Stromal cell of bone marrow (primary cell): ENCODE data around the gene ZNF283.
"Not testable (repeated sequence)": the region's sequence is repeated elsewhere in the genome, so short reads cannot be mapped to it uniquely, and the experiment has no call there.

Source experiments
- DNase-seq: peaks from one replicate; pipeline ENCODE4 v3.0.0-alpha.2; 2012; ENCODE audit warnings: low read depth

Gene ZNF283

DNA sequence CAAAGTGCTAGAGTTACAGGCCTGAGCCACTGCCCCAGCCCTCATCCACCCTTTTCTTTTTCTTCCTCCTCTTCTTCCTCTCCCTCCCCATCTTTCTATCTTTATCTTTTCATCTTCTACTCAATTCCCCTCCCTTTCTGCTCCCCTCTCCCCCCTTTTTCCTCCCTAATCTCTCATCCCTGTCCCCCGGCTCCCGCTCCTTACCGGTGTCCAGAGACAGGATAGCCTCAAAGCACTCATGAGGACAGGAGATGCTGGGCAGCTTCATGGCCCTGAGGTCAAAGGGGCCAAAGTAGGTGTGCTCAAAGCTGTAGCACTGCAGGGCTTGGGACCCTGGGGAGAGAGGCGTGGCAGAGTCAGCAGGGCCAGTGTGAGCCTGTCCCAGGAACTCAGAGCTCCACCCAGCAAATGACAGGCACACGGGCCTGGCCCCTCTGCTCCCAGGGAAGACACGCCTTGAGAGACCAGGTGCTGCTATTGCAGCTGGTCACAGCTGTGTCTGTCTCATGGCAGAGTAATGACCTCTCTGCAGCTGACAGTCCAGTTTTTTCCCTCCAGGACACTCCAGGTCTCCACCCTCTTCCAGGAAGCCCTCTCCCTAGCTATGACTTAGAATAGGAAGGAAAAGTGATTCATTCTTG lies 27.5 kb upstream of the ZNF283 start:
- DNase-seq = no peak

DNA sequence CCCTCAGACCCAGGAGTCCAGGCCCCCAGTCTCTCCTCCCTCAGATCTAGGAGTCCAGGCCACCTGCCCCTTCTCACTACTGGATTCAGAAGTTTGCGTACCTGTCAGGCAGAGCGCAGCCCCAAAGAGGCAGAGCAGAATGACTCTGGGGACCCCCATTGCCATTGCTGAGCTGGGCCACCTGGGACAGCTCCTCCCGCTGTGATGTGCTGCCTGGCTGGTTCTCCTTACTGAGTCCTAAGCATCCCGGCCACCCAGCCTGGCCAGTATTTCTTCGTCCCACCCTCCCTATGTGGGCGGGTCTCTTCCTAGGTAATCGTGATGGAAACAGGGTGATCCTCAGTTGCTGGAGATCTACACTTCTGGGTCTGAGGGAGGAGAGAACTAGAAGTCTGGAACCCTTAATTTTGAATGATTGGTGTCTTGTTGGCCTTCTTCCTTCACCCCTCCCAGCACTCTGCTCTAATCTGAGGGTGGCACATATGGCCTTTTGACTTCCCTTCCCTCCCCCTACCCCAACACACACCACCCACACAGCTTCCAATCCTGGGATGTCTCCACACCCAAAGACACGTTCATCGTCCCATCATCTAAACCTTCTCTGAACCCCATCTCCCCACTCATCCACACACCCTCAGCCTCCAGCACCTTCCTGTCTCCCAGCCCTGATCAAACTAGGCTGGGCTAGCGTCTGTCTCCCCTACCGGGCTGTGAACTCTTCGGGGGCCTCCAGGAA lies 24.7 kb upstream of the ZNF283 start, which contains the start of gene LYPD5:
Gene LYPD5 (minus strand): TSS at position 232 of the 736 bp plus-strand sequence. CDS start 67 bp downstream, at position 165.
- DNase-seq = no peak

DNA sequence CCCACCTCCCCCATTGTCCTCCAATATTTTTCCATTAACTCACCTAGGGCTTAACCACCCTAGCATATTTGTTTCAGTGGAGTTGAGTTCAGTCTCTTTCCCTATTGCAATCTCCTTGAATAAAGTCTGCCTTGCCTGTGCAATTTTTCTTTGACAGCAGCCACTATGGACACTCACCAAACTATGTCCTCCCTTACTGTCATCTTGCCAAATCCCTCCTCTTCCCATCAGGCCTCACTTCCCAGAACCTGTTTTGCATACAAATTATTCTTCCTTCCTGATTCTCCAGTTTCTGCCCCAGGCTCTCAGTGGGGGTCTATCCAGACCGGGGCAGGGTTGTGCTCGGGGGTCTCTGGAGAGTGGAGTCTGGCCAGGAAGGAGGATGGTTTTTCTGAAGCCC lies 22.7 kb upstream of the ZNF283 start:
- DNase-seq = no peak

DNA sequence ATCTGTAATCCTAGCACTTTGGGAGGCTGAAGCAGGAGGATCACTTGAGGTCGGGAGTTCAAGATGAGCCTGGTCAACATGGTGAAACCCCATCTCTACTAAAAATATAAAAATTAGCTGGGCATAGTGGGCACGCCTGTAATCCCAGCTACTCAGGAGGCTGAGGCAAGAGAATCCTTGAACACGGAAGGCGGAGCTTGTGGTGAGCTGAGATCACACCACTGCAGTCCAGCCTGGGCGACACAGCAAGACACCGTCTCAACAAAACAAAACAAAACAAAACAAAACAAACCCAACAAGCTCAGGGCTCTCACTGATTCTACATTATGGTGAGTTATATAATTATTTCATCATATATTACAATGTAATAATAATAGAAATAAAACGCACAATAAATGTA lies 20.7 kb upstream of the ZNF283 start:
- DNase-seq = not testable (repeated sequence)

DNA sequence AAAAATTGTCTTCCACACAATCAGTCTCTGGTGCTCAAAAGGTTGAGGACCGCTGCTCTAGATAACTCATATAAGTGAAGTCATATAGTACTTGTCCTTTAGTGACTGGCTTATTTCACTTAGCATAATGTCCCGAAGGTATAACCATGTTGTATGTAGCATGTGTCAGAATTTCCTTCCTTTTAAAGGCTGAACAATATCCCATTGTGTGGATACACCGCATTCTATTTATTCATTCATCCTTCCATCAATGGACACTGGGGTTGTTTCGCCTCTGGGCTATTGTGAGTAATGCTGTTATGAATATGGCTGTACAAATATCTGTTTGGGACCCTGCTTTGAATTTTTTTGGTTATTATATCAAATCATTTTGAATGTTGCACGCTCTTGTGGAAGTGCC lies 20.3 kb upstream of the ZNF283 start:
- no peak for DNase-seq

DNA sequence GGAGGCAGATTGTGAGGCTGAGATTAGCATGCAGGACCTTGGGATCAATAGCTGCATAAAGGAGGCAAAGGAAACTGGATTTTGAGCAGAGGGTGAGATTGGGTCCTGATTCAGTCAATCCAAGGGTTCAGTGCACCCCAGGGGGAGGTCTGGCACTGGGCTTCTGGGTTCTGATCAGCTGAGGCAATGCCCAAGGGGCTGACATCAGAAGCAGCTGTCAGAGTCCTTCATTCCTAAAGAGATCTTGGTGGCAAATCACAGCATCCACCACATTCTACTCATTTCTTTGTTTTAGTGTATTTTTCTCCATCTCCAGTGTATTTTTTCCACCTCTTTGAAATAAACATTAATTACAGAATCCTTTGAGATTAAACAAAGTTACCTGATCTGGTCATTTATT lies 19.5 kb upstream of the ZNF283 start:
- no peak for DNase-seq

DNA sequence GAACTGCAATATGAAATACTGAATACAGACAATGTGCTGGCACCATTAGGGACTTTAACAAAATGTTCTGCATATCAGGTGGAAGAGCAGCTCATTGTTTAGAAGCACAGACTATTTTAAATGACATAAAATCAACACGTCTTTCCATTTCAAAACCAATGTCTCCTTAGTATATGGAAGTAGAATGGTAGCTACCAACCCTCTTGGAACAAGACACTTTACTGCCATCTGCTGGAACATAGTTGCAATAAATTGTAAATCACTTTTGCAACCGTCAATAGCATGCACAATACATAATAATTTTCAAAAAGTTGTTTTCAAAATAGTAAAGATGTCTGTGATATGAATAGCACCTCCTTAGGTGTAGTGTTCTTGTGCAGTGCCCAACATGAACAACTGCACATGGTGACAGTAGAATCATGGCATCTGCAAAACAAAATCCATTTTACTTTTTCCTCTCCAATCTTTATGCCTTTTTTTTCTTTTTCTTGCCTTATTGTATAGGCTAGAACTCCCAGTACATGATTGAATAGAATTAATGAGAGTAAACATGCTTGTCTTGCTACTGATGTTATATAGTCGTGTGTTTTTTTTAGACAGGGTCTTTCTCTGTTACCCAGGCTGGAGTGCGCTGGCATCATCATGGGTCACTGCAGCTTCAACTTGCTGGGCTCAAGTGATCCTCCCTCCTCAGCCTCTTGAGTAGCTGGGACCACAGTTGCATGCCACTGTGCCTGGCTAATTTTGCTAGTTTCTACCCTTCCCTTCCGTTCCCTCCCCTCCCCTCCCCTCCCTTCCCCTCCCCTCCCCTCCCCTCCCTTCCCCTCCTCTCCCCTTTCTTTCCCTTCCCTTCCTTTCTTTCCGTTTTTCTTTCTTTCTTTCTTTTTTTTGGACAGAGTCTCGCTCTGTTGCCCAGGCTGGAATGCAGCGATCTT lies 17.1 kb upstream of the ZNF283 start:
- peak; percentile 37 for DNase-seq

DNA sequence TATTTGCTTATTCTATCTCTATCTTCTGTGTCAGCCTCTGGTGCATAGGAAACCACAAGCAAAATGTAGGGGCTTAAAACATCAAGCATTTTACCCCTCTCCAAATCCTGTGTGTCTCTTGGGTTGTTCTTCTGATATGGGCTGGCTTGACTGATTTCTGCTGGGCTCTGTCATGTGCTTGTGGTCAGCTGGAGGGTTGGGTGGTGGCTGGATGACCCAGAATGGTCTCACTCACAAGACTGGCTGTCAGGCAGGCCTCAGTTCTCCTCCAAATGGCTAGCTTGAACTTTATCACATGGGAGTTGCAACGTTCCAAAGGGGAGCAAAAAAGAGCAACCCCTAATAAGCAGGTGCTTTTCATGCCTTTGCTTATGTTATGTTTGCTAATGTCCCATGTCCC lies 15.3 kb upstream of the ZNF283 start:
- DNase-seq = no peak

DNA sequence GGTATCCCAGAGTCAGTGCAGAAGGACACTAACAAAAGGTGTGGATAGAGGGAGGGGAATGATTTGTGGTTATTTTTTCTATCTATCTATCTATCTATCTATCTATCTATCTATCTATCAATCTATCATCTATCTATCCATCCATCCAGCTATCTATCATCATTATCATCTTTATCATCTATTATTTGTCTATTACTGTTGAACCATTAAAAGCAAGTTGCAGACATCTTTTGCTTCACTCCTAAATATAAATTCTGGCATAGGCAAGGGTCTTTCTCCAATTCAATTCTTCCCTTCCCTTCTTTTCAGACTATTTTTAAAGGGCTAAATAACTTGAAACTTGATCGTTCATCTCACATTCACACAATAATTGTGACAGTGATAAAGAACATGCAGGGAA lies 14.9 kb upstream of the ZNF283 start:
- no peak for DNase-seq

DNA sequence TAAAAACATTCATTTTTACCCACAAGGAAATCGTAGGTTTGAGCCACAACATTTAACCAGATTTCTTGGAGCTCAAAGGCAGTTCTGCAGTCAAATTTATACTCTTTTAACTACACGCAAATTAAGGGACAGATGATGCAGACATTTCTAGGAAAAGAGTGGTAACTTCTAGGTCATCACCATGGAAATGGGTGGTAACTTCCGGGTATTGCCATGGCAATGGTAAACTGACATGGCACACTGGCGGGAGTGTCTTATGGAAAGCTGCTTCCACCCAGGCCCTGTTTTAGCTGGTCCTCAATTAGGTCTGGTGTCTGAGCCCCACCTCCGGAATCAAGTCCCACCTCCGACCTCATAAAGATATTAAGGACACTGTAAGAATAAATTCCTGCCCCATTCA lies 14.4 kb upstream of the ZNF283 start:
- DNase-seq = no peak

DNA sequence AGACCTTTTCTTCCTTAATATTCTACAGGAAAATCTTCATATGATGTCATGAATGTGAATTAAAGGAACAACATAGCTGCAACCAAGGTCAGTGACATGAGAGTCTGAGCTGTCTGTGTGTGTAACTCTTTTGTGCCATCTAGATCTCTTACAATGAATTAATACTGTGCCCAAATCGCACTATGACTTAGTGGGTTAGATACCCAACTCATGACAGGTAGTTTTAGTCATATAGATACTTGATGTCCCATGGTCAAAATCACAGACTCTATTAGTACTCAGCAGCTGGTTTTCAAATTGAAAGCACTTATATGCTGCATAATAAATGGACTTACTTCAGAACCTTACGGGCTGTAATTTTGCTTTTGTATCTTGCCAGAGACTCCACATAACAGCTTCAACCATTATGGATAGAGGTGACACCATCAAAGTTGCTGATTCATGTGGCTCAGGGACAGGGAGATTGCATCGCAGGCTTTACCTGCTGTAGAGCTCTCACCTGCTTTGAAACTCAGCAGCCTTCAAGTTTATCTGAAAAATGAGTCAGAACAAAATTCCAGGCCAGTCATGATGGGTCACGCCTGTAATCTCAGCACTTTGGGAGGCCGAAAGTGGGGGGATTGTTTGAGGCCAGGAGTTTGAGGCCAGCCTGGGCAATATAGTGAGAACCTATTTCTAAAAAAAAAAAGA lies 12.3 kb upstream of the ZNF283 start:
- no peak for DNase-seq

DNA sequence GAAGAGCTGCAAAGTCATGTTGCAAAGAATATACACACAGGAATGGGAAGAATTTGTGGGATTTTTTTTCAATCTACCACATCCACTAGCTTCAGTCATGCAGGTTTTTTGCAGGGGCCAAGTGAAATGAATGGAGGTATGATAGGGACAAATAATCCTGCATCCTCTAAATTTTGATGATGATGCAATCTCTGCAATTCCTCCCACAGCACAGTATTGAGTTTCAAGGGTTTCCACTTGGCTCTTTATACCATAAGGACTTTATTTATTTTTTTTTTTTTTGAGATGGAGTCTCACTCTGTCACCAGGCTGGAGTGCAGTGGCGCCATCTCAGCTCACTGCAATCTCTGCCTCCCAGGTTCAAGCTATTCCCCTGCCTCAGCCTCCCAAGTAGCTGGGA lies 9.7 kb upstream of the ZNF283 start:
- DNase-seq = not testable (repeated sequence)

DNA sequence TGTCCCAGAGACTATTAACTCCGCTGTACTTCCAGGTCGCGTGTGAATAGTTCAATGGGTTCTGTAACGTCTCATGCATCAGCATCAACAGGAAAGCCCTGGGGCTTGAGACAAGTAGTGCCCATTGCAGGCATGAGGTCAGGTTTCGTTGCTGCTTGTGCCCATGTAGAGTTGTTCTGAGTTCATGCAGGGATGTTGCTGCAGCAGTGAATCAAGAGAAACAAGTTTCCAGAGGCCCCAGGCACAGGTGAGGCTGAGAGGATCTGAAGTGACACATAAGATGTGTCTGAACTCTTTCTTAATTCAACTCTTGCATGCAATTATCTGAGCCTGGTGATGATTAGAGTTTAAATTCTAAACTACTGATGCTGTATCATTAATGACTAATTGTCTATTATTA lies 8.6 kb upstream of the ZNF283 start:
- no peak for DNase-seq

DNA sequence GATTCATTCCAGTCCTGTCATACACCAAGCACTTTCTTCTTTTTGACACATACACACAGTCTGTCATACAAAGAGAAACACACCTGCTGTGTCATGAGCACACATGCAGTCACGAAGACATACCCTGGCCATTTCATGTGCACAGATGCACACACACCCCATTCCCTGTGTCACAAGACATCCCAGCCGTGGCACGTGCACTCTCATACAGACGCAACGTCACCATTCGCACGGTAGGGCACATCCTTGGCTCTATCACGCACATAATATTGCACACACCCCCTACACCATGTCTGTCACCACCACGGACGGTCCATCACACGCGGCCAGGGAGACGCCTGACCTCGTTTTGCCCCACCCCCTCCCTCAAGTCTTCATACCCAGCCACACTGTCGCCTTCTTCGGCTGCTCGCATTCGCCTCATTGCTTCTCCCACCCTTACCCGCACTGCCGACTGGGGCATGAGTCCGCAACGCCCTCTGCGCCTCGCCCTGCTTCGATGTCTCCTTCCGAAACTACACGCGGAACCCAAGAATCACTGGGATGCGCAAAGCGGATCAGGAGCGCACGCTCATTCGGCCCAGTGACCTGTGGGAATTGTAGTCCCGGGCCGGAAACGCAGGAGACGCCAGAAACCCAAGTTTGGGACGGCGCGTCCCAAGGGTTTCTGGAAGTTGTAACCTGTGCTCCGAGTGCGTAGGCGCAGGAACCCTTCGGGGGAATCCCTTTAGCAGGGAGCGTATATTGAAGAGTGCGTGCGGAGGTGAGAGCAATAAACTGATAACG lies 6.8 kb upstream of the ZNF283 start:
- DNase-seq = peak; percentile 27

DNA sequence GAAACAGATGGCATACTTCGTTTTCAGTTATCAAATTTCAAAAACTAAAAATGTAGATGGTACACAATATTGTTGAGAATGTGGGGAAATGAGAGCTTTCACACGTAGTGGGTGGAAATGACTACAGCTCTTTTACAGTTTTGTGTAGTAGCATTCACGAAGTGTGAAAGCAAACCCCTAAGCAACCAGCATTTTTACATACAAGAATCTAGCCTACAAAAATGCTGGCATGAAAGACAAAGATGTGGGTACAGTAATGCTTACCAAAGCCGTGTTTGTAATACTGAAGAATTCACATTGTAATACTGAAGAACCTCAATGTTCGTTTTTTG lies 6.3 kb upstream of the ZNF283 start:
- no peak for DNase-seq

DNA sequence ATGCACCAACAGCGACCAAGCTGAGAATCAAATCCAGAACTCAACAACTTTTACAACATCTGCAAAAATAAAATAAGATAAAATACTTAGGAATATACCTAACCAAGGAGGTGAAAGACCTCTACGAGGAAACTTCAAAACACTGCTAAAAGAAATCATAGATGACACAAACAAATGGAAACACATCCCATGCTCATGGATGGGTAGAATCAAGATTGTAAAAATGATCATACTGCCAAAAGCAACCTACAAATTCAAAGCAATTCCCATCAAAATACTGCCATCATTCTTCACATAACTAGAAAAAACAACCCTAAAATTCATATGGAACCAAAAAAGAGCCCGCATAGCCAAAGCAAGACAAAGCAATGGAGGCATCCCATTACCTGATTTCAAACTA lies 3.3 kb upstream of the ZNF283 start:
- not testable (repeated sequence) for DNase-seq

DNA sequence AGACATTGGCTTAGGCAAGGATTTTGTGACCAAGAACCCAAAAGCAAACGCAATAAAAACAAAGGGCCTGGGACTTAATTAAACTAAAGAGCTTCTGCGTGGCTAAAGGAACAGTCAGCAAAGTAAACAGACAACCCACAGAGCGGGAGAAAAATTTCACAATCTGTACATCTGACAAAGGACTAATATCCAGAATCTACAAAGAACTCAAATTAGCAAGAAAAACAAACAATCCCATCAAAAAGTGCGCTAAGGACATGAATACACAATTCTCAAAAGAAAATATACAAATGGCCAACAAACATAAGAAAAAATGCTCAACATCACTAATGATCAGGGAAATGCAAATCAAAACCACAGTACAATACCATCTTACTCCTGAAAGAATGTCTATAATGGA lies 2.5 kb upstream of the ZNF283 start:
- DNase-seq = not testable (repeated sequence)

DNA sequence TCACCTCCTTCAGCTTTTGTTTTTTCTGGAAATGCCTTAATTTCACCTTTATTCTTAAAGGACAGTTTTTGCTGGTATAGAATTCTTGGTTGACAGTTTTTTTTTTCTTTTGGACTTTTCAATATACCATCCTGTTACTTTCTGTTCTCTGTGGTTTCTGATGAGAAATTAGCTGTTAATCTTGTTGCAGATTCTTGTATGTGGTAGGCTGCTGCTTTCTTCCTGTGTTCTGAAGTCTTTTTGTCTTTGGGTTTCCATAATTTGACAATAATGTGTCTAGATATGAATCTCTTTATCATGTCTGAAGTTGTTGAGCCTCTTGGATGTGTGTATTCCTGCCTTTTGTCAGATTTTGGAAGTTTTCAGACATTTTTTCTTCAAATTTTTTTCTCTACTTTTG lies 12.0 kb downstream of the ZNF283 start:
- no peak for DNase-seq

DNA sequence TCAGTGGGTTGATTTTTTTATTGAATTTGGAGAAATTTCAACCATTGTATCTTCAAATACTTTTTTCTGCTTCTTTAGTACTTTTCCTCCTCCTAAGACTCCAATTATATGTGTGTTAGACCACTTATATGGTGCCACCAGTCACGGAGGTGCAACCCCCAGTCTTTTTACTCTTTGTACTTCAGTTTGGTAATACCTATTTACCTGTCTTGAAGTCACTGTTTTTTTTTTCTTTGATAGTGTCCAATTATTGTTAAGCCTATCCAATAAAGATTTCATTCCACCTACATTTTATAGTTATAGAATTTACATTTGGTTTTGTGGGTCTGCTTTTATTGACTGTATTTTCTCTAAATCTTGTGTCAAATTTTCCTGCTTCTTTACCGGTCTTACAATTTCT lies 14.9 kb downstream of the ZNF283 start:
- DNase-seq = no peak

DNA sequence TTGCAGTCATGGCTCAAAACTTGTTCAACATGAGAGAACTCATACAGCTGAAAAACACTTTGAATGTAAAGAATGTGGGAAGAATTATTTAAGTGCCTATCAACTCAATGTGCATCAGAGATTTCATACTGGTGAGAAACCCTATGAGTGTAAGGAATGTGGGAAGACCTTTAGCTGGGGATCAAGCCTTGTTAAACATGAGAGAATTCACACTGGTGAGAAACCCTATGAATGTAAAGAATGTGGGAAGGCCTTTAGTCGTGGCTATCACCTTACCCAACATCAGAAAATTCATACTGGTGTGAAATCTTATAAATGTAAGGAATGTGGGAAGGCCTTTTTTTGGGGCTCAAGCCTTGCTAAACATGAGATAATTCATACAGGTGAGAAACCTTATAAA lies 20.1 kb downstream of the ZNF283 start:
- DNase-seq = no peak

DNA sequence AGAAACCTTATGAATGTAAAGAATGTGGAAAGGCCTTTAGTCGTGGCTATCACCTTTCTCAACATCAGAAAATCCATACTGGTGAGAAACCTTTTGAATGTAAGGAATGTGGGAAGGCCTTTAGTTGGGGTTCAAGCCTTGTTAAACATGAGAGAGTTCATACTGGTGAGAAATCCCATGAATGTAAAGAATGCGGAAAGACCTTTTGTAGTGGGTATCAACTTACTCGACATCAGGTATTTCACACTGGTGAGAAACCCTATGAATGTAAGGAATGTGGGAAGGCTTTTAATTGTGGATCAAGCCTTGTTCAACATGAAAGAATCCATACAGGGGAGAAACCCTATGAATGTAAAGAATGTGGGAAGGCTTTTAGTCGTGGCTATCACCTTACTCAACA lies 20.8 kb downstream of the ZNF283 start:
- DNase-seq = no peak

DNA sequence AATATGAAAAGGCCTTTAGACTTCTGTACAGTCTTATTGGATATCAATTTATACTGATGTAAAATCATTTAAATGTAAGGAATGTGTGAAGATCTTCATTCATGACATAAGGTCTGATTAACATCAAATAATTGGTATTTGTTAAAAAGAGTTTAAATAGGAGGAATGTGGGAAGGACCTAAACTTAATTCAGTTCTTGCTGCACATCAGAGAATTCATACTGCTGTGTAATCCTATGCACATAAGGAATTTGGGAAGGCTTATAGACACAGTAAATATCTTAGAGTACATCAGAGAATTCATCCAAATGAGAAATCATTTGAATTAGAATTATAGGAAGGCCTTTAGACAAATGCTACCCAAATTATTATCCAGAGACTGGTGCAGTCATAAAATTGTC lies 21.7 kb downstream of the ZNF283 start:
- no peak for DNase-seq
